NCI-H1417 treated with DMSO at 0.1 percent for 48 hours (cell line): ENCODE measurements around the gene TM4SF20.
A peak's percentile ranks its signal among the peaks of the same experiment; 100 is the strongest.
"Not testable (repeated sequence)": the region's sequence is repeated elsewhere in the genome, so short reads cannot be mapped to it uniquely, and the experiment has no call there.

Experiments
- DNase-seq: peaks from one replicate; lab custom pipeline; 2025; lab: John Stamatoyannopoulos, UW

TM4SF20 gene

GRCh38 chr2:227367427-227367795, 11.7 kb downstream of the TM4SF20 start:
- DNase-seq, result no peak

DNA sequence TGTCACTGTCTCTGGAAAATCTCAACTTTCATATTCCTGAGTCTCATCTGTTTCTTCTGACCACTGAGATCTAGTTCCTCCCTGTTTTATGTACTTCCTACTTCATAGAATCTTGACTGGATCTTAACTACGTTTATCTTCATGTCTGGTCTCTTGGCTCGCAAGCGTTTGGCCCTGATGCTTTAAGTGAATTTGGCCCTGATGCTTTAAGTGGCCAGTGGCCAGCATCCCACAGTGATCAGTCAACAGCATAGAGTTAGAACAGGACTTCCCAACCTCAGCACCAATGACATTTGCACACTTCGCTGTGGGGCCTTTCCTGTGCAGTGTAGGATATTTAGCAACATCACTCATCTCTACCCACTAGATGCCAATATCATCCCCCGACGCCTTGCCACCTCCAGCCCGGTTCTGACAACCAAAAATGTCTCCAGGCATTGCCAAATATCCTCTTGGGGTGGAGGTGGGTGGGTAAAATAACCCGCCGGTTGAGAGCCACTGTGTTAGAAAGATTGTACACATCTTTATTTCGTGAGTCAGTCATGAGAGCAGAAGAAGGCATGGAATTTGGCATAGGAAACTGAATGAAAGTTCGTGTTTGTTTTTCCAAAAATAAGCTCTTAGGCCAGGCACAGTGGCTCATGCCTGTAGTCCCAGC, 12.2 kb downstream of the TM4SF20 start:
- no peak for DNase-seq

DNA sequence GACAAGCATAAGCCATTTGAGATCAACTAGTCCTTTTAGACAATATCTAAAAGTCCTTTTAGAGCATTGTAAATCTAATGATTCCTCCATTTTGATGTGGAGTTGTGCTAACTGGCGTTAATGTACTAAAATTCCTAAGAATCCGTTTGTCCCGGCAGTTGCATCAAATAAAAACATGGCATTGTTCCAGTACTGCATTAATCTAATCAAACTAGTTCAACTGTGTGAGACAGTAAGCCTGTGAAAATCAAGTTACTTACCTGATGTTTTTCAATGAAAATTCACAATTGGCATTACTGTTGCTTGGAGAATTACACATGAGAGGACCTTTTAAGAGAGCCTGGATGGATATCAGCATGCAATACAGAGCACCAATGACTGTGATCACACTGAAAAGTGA, 13.3 kb downstream of the TM4SF20 start:
- DNase-seq, result no peak

- not testable (repeated sequence) for DNase-seq
Measured at GRCh38 chr2:227364585-227365263, 14.4 kb downstream of the TM4SF20 start.

GRCh38 chr2:227363756-227364155, 15.3 kb downstream of the TM4SF20 start:
- DNase-seq, result no peak

- no peak for DNase-seq
Measured at GRCh38 chr2:227360351-227360750, 18.8 kb downstream of the TM4SF20 start.

DNA sequence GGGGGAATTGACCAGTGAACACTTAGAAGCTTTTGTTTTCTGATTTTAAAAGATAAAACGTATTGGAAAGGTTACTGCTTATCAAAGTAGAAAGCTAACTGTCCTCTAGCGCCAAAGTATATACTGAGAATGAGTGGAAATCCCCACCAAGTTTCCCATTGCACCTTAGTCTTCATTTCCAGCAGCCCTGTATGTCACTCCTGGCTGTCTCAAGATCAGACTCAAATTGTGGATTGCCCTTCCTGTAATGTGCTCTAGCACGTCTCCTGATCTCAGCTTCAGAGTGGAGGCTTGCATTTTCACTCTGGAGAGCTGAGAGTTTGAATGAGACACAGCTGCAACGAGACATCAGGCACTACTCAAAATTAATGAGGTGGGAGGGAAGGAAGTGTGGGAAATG, 27.5 kb downstream of the TM4SF20 start:
- DNase-seq, result no peak

DNA sequence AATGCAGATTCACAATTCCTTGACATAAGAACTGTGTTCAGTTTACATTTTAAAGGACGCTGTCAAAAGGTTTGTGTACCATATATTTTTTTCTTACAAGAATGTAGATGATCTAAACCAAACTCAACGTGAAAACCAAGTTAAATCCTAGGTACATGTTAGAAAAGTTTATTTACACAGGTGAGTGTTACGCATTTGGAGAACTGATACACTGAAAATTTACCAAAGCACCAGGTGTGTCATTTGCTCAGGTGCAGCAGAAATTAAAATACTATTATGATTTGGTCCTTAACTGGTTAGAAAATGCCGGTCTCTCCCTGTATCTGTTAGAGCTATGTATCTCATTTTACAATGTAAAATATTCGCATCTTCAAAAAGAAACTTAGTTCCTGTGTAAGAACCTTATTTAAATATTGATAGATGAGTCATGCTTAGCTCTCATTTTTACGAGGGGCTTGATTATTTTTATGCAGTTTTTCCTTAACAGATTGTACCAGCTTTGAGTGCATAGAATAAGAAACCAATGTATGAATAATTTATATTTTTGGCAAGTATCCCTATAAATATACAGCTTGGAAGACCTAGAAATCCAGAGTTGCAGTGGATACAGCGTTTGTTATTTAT, 29.0 kb downstream of the TM4SF20 start:
- DNase-seq, result no peak

DNA sequence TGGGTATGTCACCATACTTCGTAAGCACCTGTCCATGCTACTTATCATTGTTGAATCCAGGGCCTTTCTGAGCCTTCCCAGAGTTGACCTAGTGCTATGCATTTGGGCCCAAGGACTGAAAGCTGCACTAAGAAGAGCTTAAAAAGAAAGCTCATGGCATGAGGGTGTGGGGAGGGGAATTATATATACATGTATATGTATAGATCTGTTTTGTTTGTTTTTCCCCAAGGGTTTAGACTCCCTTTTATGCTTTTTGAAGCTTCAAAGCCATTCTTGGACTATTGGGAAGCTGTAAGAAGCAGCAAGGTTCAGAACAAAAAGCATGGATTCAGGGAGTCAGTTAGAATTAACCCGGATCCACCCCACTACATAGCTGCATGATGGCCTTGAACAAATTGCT, 30.8 kb downstream of the TM4SF20 start:
- DNase-seq, result no peak

DNA sequence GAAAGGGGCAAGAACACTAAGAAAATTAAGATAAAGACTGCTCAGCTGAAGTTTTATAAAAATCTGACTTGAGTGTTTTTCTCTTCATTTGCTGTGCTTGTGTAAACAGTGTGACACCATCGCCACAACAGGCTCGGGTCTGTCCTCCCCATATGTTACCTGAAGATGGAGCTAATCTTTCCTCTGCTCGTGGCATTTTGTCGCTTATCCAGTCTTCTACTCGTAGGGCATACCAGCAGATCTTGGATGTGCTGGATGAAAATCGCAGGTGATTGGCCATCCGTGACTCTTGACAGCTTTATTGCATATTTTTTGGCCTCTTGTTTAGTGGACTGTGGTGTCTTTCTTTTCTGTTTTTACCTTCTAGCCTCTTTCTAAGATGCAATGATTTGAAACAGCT, 32.0 kb downstream of the TM4SF20 start:
- DNase-seq, result no peak

DNA sequence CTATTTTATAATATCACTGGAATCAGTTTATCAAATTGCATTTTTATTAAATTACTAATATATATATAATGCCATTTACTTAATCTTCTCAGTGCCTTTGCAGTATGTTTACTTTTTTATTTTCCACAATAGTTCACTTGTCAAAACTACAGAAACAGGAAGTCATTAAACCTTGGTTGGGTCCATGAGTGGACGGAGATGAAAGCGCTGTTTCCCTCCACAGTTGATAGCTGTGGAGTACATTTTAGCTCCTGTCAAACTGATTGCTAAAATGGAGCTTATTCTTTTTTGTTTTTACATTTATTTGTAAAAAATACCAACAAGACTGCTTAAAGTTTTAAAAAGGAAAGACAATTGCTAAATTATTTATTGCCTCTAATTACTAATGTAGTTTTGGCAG, 34.9 kb downstream of the TM4SF20 start:
- DNase-seq, result no peak

DNA sequence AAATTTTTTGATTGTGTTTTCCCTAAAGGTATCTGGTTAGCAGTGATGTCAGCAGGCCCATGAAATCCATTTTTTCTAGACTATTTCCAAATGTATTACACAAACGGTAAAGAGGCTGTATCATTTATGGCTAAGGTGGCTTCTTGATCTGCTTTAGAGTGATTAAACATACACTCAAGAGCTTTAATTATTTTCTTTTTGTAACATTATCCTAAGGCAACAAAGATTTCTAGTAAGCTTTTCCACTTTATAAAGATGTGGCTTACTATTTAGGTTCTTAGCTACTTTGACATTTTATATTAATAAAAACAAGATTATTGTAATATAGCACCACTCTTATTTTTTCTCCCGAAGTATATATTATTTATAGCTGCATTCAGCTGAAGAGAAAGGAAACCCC, 37.6 kb downstream of the TM4SF20 start:
- DNase-seq, result no peak

- DNase-seq, result no peak
Measured at GRCh38 chr2:227340106-227340505, 39.0 kb downstream of the TM4SF20 start.

DNA sequence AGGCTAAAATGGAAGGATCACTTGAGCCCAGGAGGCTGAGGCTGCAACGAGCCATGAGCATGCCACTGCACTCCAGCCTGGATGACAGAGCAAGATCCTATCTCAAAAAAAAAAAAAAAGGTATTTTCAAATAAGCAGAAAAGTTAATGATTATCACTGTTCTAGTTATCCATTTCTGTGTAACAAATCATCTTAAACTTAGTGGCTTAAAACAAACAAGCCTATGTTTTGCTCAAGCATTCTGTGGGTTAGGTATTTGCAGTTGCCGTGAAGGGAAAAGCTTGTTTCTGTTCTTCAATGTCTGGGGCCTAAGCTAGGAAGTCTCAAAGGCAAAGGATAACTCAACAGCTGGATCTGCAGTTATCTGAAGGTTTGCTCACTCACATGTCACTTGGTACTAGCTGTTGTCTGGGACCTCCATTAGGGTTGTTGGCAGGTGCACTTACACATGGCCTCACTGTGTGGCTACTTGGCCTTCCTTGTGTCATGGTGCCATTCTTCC, 40.0 kb downstream of the TM4SF20 start:
- no peak for DNase-seq

DNA sequence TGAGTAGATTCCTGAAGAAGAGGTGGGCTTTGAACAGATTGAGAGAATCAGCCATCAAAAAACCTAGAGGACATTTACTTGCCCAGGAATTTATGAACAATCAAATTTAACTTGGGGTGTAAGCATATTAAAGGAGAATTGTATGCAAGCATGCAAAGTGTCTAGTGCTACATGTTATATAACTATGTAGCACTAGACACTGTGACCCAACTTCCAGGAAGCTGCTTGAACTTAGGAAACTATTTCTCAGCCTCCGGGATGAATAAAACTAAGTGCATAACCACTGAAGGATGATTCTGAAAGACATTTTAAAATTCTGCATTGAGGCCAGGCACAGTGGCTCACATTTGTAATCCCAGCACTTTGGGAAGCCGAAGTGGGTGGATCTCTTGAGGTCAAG, 41.7 kb downstream of the TM4SF20 start:
- DNase-seq, result no peak

- no peak for DNase-seq
Measured at GRCh38 chr2:227335713-227336112, 43.4 kb downstream of the TM4SF20 start.

DNA sequence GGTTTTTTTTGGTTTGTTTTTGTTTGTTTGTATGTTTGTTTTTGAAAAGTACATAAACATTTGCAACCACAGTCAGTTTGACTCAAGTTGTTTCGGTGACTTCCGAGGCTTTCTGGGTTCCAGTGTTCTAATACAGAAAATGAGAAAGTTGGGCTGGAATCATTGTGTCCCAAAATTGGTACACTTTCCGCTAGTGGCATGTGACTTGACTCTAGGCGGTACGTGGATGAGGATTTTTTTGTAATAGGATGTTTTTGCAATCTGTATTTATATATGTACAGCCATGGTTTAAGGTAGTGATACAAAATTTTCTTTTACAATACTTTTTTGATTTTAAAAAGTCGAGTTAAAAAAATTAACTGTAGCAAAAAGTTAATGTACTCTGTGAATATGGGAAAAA, 52.3 kb downstream of the TM4SF20 start:
- DNase-seq, result no peak

DNA sequence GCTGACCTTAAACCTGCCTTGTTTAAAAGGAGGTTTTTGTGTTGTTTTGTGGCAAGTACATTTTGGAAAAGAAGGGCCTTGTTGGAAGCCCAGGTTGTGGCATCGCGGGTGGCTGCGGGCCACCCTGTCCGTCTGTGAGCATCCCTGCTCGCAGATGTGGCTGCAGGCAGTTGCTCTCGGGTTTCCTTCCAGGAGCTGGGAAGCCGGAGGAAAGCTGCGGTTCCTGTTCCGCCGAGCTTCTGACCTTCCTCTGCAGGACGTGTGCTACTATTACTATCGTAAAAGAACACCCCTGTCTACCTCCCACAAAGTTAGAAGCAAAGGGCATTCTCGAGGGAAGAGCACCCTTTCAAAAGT, 53.3 kb downstream of the TM4SF20 start:
- DNase-seq, result no peak

DNA sequence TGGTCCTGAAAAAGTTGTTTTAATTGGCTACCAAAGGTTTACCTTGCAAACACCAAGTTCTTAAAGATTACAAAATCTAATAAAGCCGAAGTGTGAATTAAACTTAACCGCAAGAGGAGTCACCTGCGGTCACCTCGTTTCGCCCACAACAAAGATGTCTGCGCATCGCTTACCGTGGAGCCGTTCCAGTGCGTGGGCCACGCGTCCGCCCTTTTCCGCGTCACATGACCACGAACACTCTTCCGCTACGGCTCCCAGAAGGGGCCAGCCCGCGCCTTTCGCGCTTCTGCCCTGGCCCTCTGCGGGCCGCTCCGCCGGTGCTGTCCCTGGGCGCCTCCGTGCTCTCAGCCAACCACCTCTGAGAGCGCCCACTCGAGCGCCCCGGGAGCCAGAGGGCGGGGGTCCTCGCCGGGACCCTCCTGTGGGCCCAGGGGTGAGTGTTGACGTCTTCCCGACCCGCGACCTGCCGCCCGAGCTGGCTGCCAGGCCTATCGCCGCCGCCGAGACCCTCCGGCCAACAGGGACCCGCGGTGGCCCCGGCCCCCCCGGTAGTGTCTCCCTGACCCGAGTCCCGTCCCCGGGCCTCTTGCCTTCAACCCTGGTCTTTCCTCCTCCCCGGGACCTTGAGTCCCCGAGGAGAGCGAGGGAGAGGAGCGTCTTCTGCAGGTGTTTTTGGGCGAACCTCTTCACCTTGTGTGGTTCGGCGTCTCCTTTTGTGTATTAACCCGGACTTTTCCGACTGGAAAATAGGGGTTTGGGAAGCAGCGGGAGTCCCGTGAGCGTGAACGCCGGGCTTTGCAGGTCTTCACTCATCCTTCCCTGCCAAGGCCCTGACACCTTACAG, 53.9 kb downstream of the TM4SF20 start, which contains the start of gene MFF:
Gene MFF (plus strand): TSS at position 257 of the 844 bp plus-strand sequence. CDS start 5,415 bp downstream, outside the sequence.
- DNase-seq, result peak; percentile 48

DNA sequence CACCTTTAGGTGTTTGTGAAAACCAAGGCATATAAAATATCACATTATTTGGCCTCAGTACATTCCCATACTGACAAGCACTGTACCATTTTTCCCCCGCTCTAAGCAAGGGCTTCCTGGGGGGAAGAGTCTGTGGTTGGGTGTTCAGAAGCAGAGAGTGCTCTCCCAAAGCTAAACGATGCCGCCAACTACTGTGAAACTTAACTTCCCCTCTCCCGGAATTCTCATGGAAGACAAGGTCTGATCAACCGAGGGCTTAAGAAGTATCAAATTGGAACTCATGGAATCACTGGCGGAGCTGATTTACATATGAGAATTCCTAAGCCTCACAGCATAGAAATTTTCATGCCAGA, 54.5 kb downstream of the TM4SF20 start:
- DNase-seq, result no peak

GRCh38 chr2:227323818-227324217, 55.3 kb downstream of the TM4SF20 start:
- DNase-seq, result no peak

GRCh38 chr2:227322530-227323205, 56.4 kb downstream of the TM4SF20 start:
- DNase-seq, result no peak
